HG02981 (cell line): ENCODE measurements around the gene PITX2.

ENCODE experiments used
- ATAC-seq: cut with Tn5 transposase; IDR thresholded peaks from one replicate; pipeline ENCODE4 v1.9.1; 2021; ENCODE audit warnings: mild to moderate bottlenecking, moderate library complexity; ENCODE audit not compliant: unreplicated experiment

Gene PITX2

DNA sequence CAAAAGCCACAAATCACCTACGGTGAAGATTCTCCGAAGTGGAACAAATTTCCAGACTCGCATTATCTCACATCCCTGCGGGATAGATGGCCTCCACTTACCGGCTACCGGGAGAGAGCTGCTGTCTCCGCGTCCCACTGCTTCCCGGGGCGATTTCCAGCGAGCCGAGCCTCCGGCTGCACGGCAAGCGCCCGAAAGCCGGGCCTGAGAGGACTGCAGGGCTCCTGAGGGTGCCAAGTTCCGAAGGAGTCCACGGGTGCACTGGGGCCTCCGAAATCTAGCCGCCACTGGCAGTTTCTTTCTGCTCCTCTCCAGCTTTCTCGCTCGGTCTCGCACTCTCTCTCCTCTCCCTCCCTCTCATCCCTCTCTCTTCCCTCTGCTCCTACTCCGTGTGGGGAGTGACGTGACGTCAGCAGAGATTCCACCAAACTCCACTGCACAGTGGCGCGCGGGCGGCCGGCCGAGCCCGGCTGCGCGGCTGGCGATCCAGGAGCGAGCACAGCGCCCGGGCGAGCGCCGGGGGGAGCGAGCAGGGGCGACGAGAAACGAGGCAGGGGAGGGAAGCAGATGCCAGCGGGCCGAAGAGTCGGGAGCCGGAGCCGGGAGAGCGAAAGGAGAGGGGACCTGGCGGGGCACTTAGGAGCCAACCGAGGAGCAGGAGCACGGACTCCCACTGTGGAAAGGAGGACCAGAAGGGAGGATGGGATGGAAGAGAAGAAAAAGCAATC is 14.0 kb upstream of the PITX2 start:
- ATAC-seq, result no peak

GRCh38 chr4:110636171-110636679 is 13.3 kb upstream of the PITX2 start:
- no peak for ATAC-seq

DNA sequence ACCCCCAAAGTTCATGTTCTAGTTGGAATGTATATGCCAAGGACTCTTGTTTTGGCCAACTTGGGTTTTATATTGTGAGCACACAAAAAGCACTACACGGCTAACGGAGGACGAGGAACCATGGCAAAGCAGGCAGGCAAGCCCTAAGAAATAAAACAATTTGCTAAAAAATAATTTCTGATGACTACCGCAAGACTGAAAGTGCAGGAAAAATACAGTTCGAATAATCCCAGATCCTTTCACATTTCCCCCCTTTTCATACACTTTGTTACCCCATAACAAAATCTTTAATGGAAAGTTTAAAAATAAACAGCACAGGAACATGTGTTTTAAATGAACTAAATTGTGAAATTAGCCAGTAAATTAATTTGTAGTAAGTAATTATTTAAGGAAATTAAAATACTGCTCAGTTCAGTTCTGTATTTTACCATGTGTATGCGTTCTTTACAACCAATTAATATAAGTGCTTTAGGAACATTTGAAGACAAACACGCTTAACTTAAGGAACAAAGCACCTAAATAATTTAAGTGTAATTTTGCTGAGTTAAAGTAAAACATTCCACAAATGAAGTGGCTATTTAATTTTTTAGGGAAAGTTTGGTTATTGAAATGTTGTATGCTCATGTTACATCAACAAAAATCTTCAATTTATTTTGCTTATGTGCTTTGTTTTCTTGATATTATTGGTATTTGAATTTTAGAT is 12.4 kb upstream of the PITX2 start:
- no peak for ATAC-seq

DNA sequence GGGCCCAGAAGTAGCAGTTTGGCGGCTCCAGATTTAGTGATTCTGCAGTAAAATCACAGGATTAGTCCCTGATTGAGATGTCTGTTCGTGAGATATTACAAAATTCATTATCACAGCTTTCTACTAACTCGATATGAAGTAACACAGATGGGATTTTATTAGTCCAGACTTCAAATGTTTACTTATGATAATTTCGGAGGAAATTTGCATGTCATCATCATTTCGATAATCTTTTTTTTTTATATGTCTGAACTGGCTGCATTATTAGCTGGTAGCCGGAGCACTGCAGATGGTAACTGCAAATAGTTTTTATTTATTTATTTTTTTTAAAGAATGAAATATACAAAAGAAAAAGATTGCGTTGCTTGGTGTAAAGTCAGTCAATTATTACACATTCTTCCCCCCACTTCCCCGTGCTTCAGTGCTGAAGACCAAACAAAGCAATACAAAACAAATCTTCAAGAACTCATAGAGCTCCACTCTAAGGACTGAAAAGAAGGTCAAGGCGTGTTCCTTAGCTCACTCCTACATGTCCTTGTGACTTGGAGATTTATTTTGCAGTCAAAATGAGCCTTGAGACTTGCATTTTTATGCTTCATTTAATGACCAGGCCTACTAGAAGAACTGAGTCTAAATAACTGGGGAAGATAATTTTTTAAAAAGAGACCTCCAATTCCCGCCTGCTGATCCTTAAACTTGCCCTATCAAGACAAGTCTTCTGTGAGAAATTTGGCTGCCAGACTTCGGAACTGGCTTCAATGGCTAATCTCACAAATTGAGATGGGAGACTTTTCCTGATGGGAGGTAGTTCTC is 11.7 kb upstream of the PITX2 start:
- ATAC-seq, result no peak

- ATAC-seq, result no peak
These were observed 10.8 kb upstream of the PITX2 start for GRCh38 chr4:110633358-110634341.

DNA sequence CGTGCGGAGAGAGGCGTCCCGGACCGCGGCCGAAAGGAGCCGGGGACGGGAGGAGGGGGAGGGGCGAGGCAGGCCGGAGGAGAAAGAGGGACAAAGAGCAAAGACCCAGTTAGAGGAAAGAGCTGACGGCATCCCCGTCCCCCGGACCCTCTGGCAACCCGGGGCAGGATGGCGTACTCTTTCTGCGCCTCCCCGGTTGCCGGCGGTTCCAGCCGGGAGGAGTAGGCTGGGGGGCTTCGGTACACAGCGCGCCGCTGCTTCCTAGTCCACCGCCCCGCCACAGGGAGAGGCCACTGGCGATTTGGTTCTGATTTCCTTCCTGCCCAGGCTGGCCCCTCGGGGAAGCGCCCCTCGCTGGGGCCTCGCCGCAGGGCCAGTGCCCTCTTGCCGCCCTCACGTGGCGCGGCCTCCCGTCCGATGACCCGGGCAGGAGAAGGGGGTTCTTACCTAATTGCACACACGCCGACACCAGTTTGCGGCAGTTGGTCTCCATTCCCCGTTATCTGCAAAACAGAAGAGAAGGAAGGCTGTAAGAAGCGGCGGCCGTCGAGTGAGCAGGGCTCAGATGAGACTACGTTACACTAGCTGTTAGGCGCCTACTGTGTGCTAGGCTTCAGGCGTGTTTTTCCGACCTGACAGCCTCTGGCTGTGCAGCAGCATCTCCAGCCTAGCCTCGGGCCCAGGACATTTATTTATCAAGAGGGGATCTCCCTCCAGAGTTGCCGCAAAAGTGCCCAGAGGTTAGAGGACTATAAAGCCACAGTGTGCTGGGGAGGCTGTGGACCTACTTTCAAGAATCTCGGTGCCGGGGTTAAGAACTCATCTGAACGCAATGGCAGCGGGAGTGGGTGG is 9.9 kb upstream of the PITX2 start:
- ATAC-seq, result no peak

DNA sequence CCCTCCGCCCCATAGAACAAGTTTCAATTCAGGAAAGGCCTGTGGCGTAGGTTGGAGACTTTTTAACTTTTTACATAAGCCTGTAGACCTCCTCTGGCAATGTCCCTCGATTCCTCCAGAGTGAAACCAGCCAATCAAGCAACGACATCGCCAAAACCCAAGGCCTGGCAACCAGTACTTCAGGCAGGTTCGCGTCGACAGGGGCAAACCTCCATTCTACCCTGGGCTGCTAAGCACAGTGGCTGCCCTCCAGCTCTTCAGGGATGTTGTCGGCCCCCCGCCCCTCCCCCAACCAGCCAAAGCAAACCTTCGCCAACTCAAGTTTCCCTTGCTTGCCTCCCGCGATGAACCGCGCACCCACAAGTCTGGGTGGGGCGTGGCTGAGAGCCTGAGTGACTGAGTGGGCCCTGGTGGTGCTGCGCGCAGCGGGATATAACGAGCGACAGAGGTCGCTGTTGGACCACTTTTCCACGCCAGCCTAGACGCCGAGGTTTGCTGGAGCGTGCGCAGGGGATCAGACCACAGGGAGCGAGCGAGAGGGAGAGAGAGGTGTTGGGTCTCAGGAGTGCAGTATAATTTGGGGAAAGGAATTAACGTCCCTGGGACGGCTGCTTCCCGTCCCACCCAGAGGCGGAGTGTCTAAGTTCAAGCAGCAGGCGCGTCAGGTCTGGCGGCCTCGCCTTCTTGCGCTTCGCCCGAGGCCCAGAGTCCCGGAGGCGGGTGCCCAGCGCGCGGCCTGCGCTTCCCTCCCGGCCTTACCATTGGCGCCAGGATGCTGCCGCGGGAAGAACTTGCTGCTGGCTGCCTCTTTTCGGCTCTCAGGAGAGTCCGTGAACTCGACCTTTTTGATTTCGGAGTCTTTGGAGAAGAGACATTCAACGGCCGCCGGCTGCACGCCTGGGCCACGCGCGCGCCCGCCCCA is 9.0 kb upstream of the PITX2 start:
- peak; percentile 96 for ATAC-seq

GRCh38 chr4:110630688-110631402 is 8.0 kb upstream of the PITX2 start:
- ATAC-seq, result no peak

GRCh38 chr4:110629780-110630687 is 7.2 kb upstream of the PITX2 start:
- ATAC-seq, result no peak

DNA sequence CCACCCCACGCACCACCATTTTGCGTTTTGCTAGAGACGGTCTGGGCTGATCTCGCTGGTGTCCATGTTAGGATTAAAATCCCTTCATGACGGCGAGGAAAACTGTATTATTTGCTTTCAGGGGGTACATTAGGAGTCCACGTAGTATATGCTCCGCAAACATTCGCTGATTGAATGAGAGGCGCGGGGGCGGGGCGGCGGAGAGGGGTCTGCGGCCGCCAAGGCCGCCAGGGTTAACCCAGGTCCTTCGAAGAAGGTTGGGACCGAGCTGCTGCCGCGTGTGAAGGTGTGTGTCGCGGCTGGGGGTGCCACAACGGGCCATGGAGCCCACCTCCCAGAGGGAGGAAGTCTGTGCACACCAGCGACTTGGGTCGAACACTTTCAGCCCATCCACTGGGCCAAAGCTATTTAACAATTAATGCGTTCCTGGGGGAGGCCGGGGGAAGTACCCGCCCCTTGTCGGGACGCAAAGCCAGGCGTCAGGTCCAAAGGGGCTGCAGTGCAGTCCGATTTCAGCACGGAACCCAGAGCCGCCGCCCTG is 6.4 kb upstream of the PITX2 start:
- no peak for ATAC-seq

DNA sequence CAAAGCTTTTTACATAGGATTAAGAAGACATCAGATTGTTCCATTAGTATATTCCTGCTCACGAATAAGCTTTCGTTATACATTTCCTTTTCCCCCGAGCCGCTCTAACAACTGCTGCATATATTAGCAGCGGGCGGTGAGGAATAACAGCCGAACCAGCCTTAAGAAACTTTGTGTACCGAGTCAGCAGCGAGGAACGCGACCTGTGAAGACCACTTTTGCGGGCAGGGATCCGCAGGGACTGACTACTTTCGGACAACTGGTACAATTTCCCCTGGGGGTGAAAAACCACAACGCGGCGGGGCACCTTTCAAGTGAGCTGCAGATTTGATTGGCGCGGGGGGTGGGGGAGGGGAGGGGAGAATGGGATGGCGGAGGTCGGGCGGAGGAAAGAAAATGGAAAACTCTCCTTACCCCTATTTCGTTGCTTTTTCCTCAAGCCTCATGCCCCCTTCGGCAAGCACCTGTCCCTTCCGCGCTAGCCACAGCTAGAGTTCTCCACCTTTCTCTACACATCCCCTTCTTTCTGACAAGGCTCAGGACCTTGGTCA is 5.9 kb upstream of the PITX2 start:
- no peak for ATAC-seq

GRCh38 chr4:110627977-110628662 is 5.2 kb upstream of the PITX2 start:
- ATAC-seq, result no peak

- no peak for ATAC-seq
These were observed 3.8 kb upstream of the PITX2 start for GRCh38 chr4:110626532-110627153.

- no peak for ATAC-seq
These were observed 2.8 kb upstream of the PITX2 start for GRCh38 chr4:110625576-110626257.
